ENCODE results near the gene SRR.

The SRR gene

DNA sequence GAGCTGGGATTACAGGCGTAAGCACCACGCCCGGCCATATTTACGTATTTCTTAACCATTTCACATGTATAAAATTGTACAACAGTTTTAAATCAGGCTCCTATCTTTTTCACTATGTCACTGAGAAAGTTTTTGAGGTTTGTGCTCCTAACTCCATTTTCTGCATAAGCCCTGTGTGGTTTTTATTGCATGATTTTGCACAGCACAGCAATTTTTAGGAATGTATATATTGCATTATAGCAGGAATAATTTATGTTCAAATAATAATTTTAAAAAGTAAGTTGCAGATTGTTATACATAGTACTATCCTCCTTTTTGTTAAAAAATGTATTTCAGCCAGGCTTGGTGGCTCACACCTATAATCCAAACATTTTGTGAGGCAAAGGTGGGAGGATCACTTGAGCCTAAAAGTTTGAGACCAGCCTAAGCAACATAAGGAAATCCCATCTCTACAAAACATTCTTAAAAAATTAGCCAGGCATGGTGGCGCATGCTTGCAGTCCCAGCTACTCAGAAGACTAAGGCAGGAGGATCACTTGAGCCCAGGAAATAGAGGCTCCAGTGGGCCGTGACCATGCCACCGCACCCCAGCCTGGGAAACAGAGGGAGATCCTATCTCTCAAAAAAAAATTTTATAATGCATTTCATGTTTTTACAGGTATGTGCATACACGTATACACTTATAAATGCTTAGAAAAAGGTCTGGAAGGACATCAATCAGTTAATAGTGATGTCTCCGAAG, 26.1 kb upstream of the SRR start:
- TF ChIP-seq, protein P1, sequence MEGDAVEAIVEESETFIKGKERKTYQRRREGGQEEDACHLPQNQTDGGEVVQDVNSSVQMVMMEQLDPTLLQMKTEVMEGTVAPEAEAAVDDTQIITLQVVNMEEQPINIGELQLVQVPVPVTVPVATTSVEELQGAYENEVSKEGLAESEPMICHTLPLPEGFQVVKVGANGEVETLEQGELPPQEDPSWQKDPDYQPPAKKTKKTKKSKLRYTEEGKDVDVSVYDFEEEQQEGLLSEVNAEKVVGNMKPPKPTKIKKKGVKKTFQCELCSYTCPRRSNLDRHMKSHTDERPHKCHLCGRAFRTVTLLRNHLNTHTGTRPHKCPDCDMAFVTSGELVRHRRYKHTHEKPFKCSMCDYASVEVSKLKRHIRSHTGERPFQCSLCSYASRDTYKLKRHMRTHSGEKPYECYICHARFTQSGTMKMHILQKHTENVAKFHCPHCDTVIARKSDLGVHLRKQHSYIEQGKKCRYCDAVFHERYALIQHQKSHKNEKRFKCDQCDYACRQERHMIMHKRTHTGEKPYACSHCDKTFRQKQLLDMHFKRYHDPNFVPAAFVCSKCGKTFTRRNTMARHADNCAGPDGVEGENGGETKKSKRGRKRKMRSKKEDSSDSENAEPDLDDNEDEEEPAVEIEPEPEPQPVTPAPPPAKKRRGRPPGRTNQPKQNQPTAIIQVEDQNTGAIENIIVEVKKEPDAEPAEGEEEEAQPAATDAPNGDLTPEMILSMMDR (IDR thresholded peaks at IDR 0.05; ENCODE audit: insufficient read depth, low read length, poor library complexity, severe bottlenecking), result no peak
- TF ChIP-seq EZH2phosphoT487 (conservative IDR thresholded peaks at IDR 0.05; ENCODE audit: low read length), result no peak
- Histone ChIP-seq H3K9me2 (replicated peaks; ENCODE audit: insufficient read depth, low read length) (no peaks in the 10 kb centered on the region), H3K4me3 (ENCODE audit: insufficient read depth, low read length, poor library complexity, severe bottlenecking) (no peak overlapping the region), H3K4me2 (ENCODE audit: low read depth, low read length, poor library complexity, severe bottlenecking) (no peak overlapping the region), H4K20me1 (ENCODE audit: low read depth, low read length) (no peaks in the 10 kb centered on the region), H3K79me2 (ENCODE audit: insufficient read depth, low read length) (no peaks in the 10 kb centered on the region), H3K36me3 (ENCODE audit: low read length) (peaks cover 4% of the 10 kb centered on the region; the same call in 1 of the 2 replicates), H3K9ac (ENCODE audit: low read length) (no peak overlapping the region), H3K27ac (ENCODE audit: low read depth, low read length) (no peak overlapping the region), H3K9me3 (ENCODE audit: insufficient read depth, low read length) (no peaks in the 10 kb centered on the region), H3F3A (ENCODE audit: insufficient read depth) (no peaks in the 10 kb centered on the region), H3K27me3 (ENCODE audit: low read length) (no peaks in the 10 kb centered on the region), H2AFZ (ENCODE audit: low read depth, low read length, severe bottlenecking) (no peak overlapping the region)

DNA sequence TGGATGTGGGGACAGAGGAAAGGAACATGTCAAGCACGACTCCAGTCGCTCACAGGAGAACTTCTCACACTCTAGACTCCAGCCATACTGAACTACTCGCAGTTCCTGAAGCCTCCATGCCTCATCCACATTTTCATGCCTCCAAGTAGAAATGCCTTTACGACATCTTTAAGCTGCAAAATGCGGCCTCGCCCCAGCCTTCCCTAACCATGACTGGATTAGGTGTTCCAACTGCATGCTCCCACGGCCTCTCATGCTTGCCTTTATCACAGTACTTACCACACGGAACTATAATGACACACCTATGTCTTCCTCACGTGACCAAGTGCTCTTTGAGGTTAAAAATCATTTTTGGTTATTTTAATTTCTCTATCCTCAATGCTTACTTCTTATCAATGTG, 24.0 kb upstream of the SRR start:
- no peaks in the 10 kb centered on the region for H3K79me2 ChIP-seq (ENCODE audit: insufficient read depth, low read length)
- H3K4me3 ChIP-seq (ENCODE audit: insufficient read depth, low read length, poor library complexity, severe bottlenecking), result no peak overlapping the region
- H2AFZ ChIP-seq (ENCODE audit: low read depth, low read length, severe bottlenecking), result no peak overlapping the region
- H4K20me1 ChIP-seq (ENCODE audit: low read depth, low read length), result no peaks in the 10 kb centered on the region
- no peaks in the 10 kb centered on the region for H3K9me2 ChIP-seq (replicated peaks; ENCODE audit: insufficient read depth, low read length)
- no peak overlapping the region for H3K4me2 ChIP-seq (ENCODE audit: low read depth, low read length, poor library complexity, severe bottlenecking)
- H3K27me3 ChIP-seq (ENCODE audit: low read length), result no peaks in the 10 kb centered on the region
- no peak overlapping the region for H3K9ac ChIP-seq (ENCODE audit: low read length)
- no peak overlapping the region for H3K27ac ChIP-seq (ENCODE audit: low read depth, low read length)
- peaks cover 3% of the 10 kb centered on the region; the same call in 1 of the 2 replicates for H3F3A ChIP-seq (ENCODE audit: insufficient read depth)
- TF ChIP-seq, protein P1 (IDR thresholded peaks at IDR 0.05; ENCODE audit: insufficient read depth, low read length, poor library complexity, severe bottlenecking), result no peak
- TF ChIP-seq EZH2phosphoT487 (conservative IDR thresholded peaks at IDR 0.05; ENCODE audit: low read length), result no peak
- H3K36me3 ChIP-seq (ENCODE audit: low read length), result peaks cover 4% of the 10 kb centered on the region; the same call in 1 of the 2 replicates
- H3K9me3 ChIP-seq (ENCODE audit: insufficient read depth, low read length), result no peaks in the 10 kb centered on the region

DNA sequence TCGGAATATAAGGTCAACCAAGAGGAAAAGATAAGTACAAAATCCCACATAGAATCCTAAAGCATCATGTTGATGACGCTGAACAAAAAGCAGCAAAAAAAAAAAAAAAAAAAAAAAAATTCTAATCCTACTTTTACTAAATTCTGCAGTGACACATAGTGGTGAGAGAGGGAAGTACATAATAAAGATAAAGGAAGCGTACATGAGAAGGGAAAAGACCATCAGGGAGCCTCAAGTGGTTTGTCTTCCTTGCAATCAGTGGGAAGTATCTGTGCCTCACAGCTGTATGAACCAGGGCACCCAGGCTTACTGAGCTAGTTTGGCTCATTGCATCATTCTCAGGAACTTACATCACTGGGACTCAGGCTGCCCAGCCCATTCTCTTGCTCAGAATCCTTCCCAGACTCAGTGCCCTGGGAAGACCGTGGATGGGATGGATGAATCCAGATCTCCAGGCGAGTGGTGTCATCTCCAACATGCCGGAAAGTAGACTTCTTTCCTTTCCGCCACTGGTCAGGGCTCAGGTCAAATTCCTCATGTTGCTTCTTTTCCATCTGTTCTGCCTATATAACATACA, 21.4 kb upstream of the SRR start:
- H3K27ac ChIP-seq (ENCODE audit: low read depth, low read length), result no peak overlapping the region
- H3K4me2 ChIP-seq (ENCODE audit: low read depth, low read length, poor library complexity, severe bottlenecking), result no peak overlapping the region
- H3K4me3 ChIP-seq (ENCODE audit: insufficient read depth, low read length, poor library complexity, severe bottlenecking), result no peak overlapping the region

More for the DNA sequence above, 21.4 kb upstream of the SRR start:
- TF ChIP-seq, protein P1 (IDR thresholded peaks at IDR 0.05; ENCODE audit: insufficient read depth, low read length, poor library complexity, severe bottlenecking), result no peak
- TF ChIP-seq EZH2phosphoT487 (conservative IDR thresholded peaks at IDR 0.05; ENCODE audit: low read length), result no peak
- Histone ChIP-seq H3K9me2 (replicated peaks; ENCODE audit: insufficient read depth, low read length) (no peaks in the 10 kb centered on the region), H3K27me3 (ENCODE audit: low read length) (no peaks in the 10 kb centered on the region), H2AFZ (ENCODE audit: low read depth, low read length, severe bottlenecking) (no peak overlapping the region), H3K9me3 (ENCODE audit: insufficient read depth, low read length) (no peaks in the 10 kb centered on the region), H3K79me2 (ENCODE audit: insufficient read depth, low read length) (no peaks in the 10 kb centered on the region), H3K9ac (ENCODE audit: low read length) (no peak overlapping the region), H3K36me3 (ENCODE audit: low read length) (peaks cover 4% of the 10 kb centered on the region; the same call in 1 of the 2 replicates), H4K20me1 (ENCODE audit: low read depth, low read length) (no peaks in the 10 kb centered on the region), H3F3A (ENCODE audit: insufficient read depth) (peaks cover 9% of the 10 kb centered on the region; the same call in 1 of the 2 replicates)
